Effector CD4-positive, alpha-beta T cell (primary cell): Measurements from ENCODE around the gene DMWD.

Experiments used
- DNase-seq: peaks from one replicate; pipeline ENCODE4 v3.0.0-alpha.2; 2020

Gene DMWD

GRCh38 chr19:45742969-45743368 is 49.7 kb downstream of the DMWD start:
- DNase-seq = no peak

GRCh38 chr19:45739498-45740439 is 52.9 kb downstream of the DMWD start:
- no peak for DNase-seq

- no peak for DNase-seq
Observed at GRCh38 chr19:45733160-45733810, 59.4 kb downstream of the DMWD start, which contains the start of gene MEIOSIN. MEIOSIN (plus strand) TSS chr19:45733439; CDS start chr19:45735377, 1,938 bp downstream.
